Thymus (tissue), 11 donors: ENCODE measurements around the gene AUTS2. TPM values are rescaled to one million over a fixed set of nuclear protein-coding genes. Genes with fewer than 3 reads are reported as not detected.

Source experiments
- DNase-seq, 9 donors: peaks; one replicate each; pipeline ENCODE4 v3.0.0-alpha.2; 2013; ENCODE audit warnings: low spot score in 9 of 9, low read depth in 6 of 9, missing footprints in 1 of 9
- H3K27ac ChIP-seq, 2 donors: one replicate each; pipeline ENCODE4 v1.5.1; 2013; ENCODE audit warnings: control low read depth in 1 of 2, low read depth in 1 of 2, low read length in 1 of 2, mild to moderate bottlenecking in 1 of 2, moderate library complexity in 1 of 2
- H3K27me3 ChIP-seq, 2 donors: one replicate each; pipeline ENCODE4 v1.5.1; 2013; ENCODE audit warnings: low read length in 1 of 2; ENCODE audit not compliant: control insufficient read depth in 2 of 2, insufficient read depth in 1 of 2
- H3K36me3 ChIP-seq, 2 donors: one replicate each; pipeline ENCODE4 v1.5.1; 2013; ENCODE audit warnings: low read length in 1 of 2, mild to moderate bottlenecking in 1 of 2, moderate library complexity in 1 of 2; ENCODE audit not compliant: control insufficient read depth in 2 of 2, insufficient read depth in 2 of 2
- H3K4me1 ChIP-seq, 2 donors: one replicate each; pipeline ENCODE4 v1.5.1; 2013; ENCODE audit warnings: low read length in 2 of 2; ENCODE audit not compliant: control insufficient read depth in 2 of 2, insufficient read depth in 2 of 2
- H3K4me3 ChIP-seq, 2 donors: one replicate each; pipeline ENCODE4 v1.5.1; 2013; ENCODE audit warnings: low read length in 2 of 2, control low read depth in 1 of 2, mild to moderate bottlenecking in 1 of 2
- H3K9me3 ChIP-seq, 2 donors: one replicate each; pipeline ENCODE4 v1.5.1; 2013; ENCODE audit warnings: low read length in 1 of 2, mild to moderate bottlenecking in 1 of 2; ENCODE audit not compliant: control insufficient read depth in 2 of 2, insufficient read depth in 1 of 2
- WGBS: extraction: QIAGEN DNeasy Blood & Tissue Kit; methylation state at CpG from one replicate; pipeline ENCODE4 v1.1.7; 2013; 5-methylcytosine and 5-hydroxymethylcytosine counted together
- polyA plus RNA-seq: library from polyadenylated mRNA; stranded (reverse); fragments of 200-250 nt; gene quantifications from one replicate; pipeline ENCODE4 v1.2.3, GENCODE V29; 2013
- total RNA-seq: library from RNA; stranded (reverse); fragments of 120-200 nt; gene quantifications from one replicate; pipeline ENCODE4 v1.2.4, GENCODE V29; 2013
- donor health status: healthy.

Gene AUTS2
- total and polyA plus RNA-seq, 2 donors, result 9.2 to 17.1 TPM

DNA sequence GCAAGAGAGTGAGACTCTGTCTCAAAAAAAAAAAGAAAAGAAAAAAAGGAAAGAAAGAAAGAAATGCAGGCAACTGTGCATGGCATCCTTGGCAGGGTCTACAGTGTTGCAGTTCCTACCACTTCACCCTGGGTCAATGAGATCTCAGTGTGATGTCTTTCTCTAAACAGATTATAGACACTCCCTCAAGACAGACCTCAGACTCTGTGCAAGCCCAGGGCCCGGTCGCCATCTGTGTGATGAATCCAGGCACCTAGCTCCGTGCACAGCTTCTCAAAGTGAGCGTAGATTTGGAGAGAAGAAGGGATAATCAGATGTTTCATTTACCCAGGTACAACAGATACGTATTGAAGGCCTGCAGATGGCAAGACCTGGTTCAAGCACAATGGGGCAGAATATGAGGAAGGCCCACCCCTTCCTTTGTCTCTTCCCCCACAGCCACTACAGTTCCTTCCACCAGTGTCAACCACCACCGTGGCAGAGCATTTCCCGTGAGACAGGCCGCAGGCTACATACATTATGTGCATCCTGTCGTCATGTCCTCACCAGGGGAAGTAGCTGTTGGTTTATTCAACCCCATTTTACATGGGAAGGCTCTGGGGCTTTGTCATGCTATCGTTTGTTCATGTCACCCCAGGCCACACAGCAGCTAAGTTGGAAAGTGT, 1062.0 kb downstream of the AUTS2 start:
- H3K4me3 ChIP-seq, result no peak overlapping the region
- H3K4me1 ChIP-seq, result peaks cover 11 to 41% of the 10 kb centered on the region in 2 donors
- H3K9me3 ChIP-seq, result no peaks in the 10 kb centered on the region
- H3K36me3 ChIP-seq, result no peaks in the 10 kb centered on the region
- H3K27ac ChIP-seq, result peak overlapping the region in 1 of 2 donors; percentile 30
- H3K27me3 ChIP-seq, result no peaks in the 10 kb centered on the region
- peak in 5 of 9 donors; percentile 27 to 76 (median 34) for DNase-seq
- WGBS, result 80% methylated on average over 10 of the region's 10 CpGs

DNA sequence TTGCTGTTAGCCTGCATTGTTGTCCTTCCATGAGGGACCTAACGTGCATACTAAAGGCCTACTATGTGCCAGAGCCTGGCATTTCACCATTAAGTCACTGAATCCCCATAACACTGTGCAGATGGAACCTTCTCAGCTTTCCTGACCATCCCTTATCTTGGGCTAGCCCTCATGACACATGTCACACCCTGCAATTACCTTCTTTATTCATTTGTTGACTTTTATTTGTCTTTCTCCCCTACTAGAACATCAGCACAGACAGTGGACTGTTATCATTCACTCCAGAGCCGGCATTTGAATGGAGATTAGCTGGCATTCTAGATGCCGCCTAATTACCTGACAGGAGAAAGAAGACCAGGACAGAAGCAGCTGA, 1062.5 kb downstream of the AUTS2 start:
- Histone ChIP-seq H3K9me3 (no peaks in the 10 kb centered on the region), H3K27me3 (no peaks in the 10 kb centered on the region), H3K4me1 (peaks cover 11 to 39% of the 10 kb centered on the region in 2 donors), H3K4me3 (no peak overlapping the region), H3K36me3 (no peaks in the 10 kb centered on the region), H3K27ac (no peak overlapping the region)
- 98% methylated on average over 3 of the region's 3 CpGs for WGBS
- no peak for DNase-seq

DNA sequence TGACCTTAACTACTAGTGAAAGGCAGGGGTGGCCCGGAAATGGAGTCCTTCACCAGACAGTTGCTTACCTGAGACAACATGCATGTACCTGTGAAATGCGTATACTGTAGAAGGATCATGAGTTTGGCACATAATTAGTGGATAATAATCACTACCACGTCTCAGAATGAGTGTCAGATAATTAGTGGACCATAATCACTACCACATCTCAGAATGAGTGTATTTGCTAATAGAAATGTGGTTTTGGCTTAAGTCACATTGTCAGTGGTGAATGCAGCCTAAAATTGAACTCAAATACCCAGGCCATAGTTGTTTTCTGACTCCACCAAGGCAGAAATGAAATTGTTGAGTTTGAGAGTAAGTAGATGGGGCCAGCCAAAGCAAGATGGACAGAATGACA, 1065.4 kb downstream of the AUTS2 start:
- no peak for DNase-seq
- no peak overlapping the region for H3K4me3 ChIP-seq
- 64% methylated on average over 3 of the region's 3 CpGs for whole genome bisulfite sequencing
- H3K36me3 ChIP-seq, result no peaks in the 10 kb centered on the region
- no peaks in the 10 kb centered on the region for H3K27me3 ChIP-seq
- no peaks in the 10 kb centered on the region for H3K9me3 ChIP-seq
- peaks cover 3 to 27% of the 10 kb centered on the region in 2 donors for H3K4me1 ChIP-seq
- no peak overlapping the region for H3K27ac ChIP-seq

DNA sequence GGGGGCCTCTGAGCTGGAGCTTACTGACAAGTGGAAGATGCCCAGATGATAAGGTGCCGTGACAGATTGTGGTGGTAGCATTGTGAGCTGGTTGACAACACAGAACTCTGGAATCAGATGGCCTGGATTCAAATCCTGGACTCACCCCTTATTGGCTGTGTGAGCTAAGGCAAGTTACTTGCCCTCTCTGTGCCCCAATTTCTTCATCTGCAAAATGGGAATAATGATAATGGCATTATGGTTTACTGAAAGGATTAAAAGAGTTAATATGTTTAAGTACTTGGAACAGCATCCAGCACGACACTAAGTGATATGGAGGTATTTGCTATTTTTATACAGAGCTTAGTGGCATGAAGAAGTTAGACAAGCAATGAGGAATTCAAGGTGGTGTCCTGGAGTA, 1067.7 kb downstream of the AUTS2 start:
- no peak for DNase-seq
- Histone ChIP-seq H3K36me3 (no peaks in the 10 kb centered on the region), H3K4me3 (no peak overlapping the region), H3K27ac (no peak overlapping the region), H3K27me3 (no peaks in the 10 kb centered on the region), H3K9me3 (no peaks in the 10 kb centered on the region), H3K4me1 (peaks cover 0 to 15% of the 10 kb centered on the region in 2 donors)
- WGBS, result 88% methylated on average over 2 of the region's 2 CpGs

DNA sequence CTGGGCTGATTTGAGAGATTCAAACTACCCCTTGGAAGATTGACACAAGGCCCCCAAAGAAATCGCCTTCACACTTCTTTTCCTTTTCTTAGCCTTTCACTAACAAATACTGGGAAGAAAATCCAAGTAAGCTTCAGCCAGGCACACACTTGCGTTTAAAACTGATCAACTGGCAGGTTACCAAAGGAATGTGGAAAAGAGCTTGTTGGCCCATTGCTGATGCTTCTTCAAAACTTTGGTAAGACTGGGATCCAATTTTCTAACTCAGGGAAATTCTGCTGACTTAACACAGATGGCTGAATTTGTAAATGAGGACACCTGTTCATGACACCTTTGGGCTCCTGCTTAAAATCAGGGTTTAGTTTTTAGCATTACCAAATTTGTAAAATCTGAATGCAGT, 1069.1 kb downstream of the AUTS2 start:
- H3K27ac ChIP-seq, result no peak overlapping the region
- peaks cover 0 to 10% of the 10 kb centered on the region in 2 donors for H3K4me1 ChIP-seq
- no peaks in the 10 kb centered on the region for H3K9me3 ChIP-seq
- H3K4me3 ChIP-seq, result no peak overlapping the region
- WGBS, result 96% methylated on average over 2 of the region's 2 CpGs
- H3K36me3 ChIP-seq, result no peaks in the 10 kb centered on the region
- no peak for DNase-seq
- H3K27me3 ChIP-seq, result no peaks in the 10 kb centered on the region

DNA sequence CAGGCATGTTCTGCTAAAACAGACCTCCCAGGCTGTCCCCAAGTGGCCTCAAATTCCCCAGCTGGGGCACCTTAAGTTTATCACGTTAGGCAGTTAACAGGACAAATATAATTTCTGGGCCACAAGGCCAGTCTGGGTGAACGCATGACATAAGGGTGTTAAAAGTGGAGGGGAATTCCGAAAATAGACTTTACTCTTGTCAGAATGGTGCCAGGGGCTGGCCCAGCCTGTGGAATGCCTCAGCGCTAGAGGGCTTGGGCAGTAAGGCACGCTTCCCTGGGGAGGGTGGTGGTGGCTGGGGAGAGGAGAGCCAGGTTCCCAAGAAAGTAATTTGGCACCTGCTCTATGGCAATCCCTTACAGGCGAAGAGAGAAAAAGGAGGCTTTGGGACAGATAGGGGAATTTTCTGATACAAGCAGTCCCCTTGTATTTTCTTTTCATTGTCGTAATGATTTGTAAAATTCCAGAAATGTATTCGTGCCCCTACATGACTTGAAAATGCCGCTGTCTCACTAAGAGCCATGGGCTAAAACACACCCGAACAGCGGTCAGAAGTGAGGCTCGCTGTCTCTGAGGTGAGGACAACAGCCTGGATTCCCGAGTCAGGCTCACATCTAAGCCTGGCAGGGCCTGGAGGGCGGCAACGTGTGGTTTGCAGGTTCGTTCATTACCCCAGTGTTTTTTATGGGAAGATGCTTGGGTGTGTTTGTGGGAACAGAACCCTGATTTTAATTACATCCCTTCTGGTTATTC, 1070.5 kb downstream of the AUTS2 start:
- Histone ChIP-seq H3K27me3 (no peaks in the 10 kb centered on the region), H3K27ac (peak overlapping the region; percentile 42 to 44), H3K4me3 (no peak overlapping the region), H3K36me3 (no peaks in the 10 kb centered on the region), H3K9me3 (no peaks in the 10 kb centered on the region), H3K4me1 (peaks cover 0 to 10% of the 10 kb centered on the region in 2 donors)
- 94% methylated on average over 16 of the region's 16 CpGs for WGBS
- DNase-seq, result no peak

DNA sequence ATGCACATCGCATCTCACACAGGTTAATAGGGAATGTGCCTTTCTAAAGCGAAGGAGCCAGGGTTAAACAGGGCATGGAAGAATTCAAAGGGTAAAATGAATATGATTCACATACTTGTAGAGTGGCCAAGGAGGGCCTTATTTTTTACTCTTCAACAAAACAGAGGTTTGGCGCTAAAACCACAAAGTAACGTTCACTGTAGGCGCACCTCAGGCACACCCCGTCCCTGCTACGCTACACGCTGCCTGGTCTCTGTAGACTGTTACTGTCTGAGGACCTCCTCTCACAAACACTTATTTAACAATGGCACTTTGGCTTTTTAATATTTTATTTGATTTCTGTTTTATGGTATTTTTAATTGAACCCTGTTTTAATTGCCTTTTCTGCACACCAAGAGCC, 1071.6 kb downstream of the AUTS2 start:
- 66% methylated on average over 8 of the region's 8 CpGs for WGBS
- no peak overlapping the region for H3K27ac ChIP-seq

DNA sequence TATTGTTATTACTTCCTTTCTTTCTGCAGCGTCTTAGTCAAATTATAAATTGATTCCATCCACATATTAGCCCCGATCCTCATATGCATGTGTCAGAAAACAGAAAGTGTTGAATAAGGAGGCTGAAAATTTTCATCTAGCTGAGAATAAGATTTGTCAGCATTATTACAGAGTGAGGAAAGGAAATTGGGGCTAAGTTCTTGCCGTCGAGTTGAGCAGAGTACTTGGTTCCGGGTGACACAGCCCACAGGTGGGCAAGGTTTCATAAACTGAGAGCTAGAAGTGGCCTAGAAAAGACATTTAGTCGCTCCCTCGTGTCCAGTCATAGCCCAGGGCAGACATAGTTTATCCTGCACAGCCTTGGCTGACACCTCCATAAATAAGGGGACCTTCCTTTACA, 1072.0 kb downstream of the AUTS2 start:
- peaks cover 0 to 14% of the 10 kb centered on the region in 2 donors for H3K4me1 ChIP-seq
- no peaks in the 10 kb centered on the region for H3K9me3 ChIP-seq
- H3K27me3 ChIP-seq, result no peaks in the 10 kb centered on the region
- H3K36me3 ChIP-seq, result no peaks in the 10 kb centered on the region
- 95% methylated on average over 7 of the region's 7 CpGs for WGBS
- no peak overlapping the region for H3K27ac ChIP-seq
- no peak overlapping the region for H3K4me3 ChIP-seq
- no peak for DNase-seq

More for the DNA sequence above, 1071.6 kb downstream of the AUTS2 start:
- Histone ChIP-seq H3K27me3 (no peaks in the 10 kb centered on the region), H3K4me1 (peaks cover 0 to 14% of the 10 kb centered on the region in 2 donors), H3K4me3 (no peak overlapping the region), H3K9me3 (no peaks in the 10 kb centered on the region), H3K36me3 (no peaks in the 10 kb centered on the region)
- DNase-seq, result peak in 1 of 9 donors; percentile 50

DNA sequence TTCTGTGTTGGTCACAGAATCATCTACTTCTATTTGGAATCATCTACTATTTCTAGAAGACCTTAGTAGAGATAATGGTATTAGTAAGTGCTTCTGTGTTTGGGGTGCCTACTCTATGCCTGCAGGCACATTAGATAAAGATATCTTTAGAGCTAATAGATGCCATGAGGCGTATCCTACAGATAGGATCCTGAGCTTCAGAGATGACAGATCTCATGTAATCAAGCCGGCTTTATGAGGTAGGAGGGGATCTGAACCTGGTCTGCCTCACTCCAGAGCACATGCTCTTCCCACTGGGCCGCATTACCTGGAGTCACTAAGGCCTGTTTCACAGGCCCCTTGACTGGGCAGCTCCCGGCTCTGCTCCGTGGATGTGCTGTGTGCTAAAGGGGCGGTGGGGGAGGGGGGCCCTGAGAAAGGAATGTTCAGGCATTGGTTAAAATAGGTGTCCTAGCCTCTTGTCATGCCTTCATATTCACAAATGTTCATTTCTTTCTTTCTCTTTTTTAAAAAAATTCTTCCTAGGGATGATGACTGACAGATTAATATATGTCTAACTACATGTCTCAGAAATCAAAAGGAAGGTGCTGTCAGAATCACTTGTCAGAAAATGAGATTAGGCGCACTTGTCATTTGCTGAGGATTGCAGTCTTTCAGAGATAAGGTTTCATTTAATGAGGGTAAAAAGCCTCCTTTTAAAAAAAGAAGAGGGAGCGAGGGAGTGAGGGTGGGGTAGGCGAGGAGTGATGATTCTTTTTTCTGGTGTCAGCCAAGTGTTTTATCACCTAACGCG, 1075.7 kb downstream of the AUTS2 start:
- Histone ChIP-seq H3K36me3 (no peaks in the 10 kb centered on the region), H3K4me1 (peaks cover 0 to 18% of the 10 kb centered on the region in 2 donors), H3K4me3 (no peak overlapping the region), H3K27me3 (no peaks in the 10 kb centered on the region), H3K27ac (no peak overlapping the region), H3K9me3 (no peaks in the 10 kb centered on the region)
- DNase-seq, result no peak
- WGBS, result 94% methylated on average over 11 of the region's 11 CpGs
